Coronary artery (tissue), 2 donors: ENCODE measurements around the gene KCNK13.

ENCODE experiments used
- DNase-seq: peaks from one replicate; pipeline ENCODE4 v3.0.0-alpha.2; 2017; ENCODE audit warnings: low spot score
- H3K27ac ChIP-seq, 2 donors: fragments of 200-600 bp; sonication (generic); one replicate each; pipeline ENCODE4 v1.5.1; 2016 to 2019
- H3K4me3 ChIP-seq: fragments of 200-600 bp; sonication (generic); 2 replicates; pipeline ENCODE4 v1.5.1; 2016; ENCODE audit warnings: mild to moderate bottlenecking, moderate library complexity
- TF ChIP-seq, protein P1 (sequence below): fragments of 200-600 bp; sonication (generic); IDR thresholded peaks from one replicate; pipeline ENCODE4 v1.5.1; 2019; ENCODE audit warnings: antibody characterized with exemption

The KCNK13 gene

DNA sequence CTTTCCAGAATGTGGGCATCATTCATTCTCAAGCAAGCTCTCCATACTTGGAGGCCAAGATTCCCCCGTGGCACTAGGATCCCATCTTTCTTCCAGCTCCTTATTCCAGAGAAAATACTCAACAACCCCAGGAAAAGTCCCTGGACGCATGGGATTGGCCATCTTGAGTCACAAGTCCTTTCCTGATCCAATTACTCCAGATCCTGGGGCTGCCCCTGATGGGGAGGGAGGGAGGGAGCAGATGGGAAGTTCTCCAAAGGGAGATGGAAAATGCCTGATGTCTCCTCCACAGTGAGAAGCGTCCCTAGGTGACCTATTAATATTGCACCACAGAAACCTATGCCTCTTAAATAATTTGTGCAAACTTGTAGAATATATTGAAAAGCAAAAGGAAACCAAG is 12.4 kb upstream of the KCNK13 start:
- H3K27ac ChIP-seq, result no peak overlapping the region
- no peak for DNase-seq
- H3K4me3 ChIP-seq, result no peak overlapping the region
- TF ChIP-seq, protein P1, sequence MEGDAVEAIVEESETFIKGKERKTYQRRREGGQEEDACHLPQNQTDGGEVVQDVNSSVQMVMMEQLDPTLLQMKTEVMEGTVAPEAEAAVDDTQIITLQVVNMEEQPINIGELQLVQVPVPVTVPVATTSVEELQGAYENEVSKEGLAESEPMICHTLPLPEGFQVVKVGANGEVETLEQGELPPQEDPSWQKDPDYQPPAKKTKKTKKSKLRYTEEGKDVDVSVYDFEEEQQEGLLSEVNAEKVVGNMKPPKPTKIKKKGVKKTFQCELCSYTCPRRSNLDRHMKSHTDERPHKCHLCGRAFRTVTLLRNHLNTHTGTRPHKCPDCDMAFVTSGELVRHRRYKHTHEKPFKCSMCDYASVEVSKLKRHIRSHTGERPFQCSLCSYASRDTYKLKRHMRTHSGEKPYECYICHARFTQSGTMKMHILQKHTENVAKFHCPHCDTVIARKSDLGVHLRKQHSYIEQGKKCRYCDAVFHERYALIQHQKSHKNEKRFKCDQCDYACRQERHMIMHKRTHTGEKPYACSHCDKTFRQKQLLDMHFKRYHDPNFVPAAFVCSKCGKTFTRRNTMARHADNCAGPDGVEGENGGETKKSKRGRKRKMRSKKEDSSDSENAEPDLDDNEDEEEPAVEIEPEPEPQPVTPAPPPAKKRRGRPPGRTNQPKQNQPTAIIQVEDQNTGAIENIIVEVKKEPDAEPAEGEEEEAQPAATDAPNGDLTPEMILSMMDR, result no peak

DNA sequence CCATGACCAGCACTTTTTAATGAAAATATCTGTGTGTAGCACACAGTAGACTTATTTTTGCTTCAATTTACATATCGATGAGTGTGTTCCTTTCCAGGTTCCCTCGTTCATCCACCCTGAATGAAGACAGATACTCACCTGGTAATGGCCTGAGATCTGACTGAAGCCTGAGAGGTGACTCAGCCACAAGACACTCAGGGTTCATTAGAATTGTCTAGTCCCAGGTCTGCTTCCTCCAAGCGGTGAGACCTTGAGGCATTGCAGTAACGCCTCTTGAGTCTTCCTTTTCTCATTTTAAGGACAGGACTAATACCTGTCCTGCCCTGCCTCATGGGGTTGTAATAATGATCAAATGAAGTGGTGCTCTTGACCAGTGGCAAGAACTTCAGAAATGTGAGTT is 11.5 kb upstream of the KCNK13 start:
- H3K27ac ChIP-seq, result no peak overlapping the region
- TF ChIP-seq, protein P1, result no peak
- no peak overlapping the region for H3K4me3 ChIP-seq
- DNase-seq, result no peak

DNA sequence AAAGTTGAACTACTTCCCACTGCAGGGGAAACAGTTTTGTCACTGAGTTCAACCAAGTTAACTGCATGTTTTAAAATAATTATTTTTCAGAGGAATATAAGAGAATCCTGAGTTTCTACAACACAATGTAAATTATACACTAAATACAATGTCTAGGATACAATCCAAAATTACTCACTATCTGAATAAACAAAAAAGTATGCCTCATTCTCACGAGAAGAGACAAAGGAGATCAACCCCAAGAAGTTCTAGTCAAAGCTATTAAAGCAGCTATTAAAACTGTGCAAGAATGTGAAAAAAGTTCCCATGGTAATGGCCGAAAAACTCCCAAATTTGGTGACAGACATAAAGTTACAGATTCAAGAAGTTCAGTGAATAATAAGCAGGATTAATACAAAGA is 8.8 kb upstream of the KCNK13 start:
- H3K4me3 ChIP-seq, result no peak overlapping the region
- H3K27ac ChIP-seq, result no peak overlapping the region
- TF ChIP-seq, protein P1, result no peak
- DNase-seq, result no peak

DNA sequence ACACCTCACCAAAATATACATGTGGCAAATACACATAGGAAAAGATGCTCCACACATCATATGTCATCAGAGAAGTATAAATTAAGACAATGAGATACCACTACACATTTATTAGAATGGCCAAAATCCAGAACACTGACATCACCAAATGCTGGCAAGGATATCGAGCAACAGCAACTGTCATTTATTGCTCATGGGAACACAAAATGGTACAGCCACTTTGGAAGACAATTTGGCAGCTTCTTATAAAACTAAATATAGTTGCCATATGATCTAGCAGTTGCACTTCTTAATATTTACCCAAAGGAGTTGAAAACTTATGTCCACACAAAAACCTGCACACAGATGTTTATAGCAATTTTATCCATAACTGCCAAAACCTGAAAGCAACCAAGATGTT is 7.0 kb upstream of the KCNK13 start:
- Histone ChIP-seq H3K4me3 (no peak overlapping the region), H3K27ac (no peak overlapping the region)
- no peak for DNase-seq
- TF ChIP-seq, protein P1, result no peak

DNA sequence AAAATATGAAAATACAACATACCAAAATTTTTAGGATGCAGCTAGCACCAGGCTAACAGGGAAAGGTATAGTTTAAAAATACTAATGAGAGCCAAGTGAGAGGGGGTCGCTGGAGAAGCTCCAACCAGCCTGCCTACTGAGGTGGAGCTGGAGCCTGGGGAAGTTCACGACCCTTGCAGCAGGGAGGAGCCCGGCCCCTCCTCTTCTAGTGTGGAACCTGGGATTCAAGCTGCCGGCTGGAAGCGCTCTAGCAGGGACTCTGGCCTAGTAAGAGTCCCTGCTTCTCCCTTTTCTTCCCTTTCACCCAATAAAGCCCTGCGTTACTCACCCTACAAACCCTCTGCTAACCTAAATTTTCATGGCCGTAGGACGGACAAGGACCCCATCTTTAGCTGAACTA is 5.0 kb upstream of the KCNK13 start:
- H3K4me3 ChIP-seq, result no peak overlapping the region
- no peak for DNase-seq
- TF ChIP-seq, protein P1, result no peak
- no peak overlapping the region for H3K27ac ChIP-seq

DNA sequence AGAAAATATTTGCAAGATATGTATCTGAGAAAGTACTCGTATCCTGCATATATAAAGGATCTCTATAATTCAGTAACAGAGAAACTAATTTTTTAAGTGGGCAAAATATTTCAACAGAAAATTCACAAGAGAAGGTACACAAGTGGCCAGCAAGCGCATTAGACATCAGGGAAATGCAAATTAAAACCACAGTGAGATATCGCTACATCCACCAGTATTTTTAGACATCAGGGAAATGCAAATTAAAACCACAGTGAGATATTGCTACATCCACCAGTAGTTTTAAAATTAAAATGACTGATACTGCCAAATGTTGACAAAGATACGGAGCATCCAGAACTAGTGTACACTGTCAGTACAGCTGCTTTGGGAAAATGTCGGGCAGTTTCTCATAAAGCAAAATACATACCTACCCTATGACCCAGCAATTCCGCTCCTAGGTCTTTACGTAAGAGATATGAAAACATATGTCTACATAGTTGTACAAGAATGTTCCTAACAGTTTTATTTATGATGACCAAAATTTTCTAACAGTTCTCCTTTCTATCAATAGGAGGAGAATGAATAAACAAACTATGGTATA is 2.8 kb upstream of the KCNK13 start:
- no peak overlapping the region for H3K4me3 ChIP-seq
- H3K27ac ChIP-seq, result no peak overlapping the region
- DNase-seq, result no peak
- TF ChIP-seq, protein P1, result no peak

DNA sequence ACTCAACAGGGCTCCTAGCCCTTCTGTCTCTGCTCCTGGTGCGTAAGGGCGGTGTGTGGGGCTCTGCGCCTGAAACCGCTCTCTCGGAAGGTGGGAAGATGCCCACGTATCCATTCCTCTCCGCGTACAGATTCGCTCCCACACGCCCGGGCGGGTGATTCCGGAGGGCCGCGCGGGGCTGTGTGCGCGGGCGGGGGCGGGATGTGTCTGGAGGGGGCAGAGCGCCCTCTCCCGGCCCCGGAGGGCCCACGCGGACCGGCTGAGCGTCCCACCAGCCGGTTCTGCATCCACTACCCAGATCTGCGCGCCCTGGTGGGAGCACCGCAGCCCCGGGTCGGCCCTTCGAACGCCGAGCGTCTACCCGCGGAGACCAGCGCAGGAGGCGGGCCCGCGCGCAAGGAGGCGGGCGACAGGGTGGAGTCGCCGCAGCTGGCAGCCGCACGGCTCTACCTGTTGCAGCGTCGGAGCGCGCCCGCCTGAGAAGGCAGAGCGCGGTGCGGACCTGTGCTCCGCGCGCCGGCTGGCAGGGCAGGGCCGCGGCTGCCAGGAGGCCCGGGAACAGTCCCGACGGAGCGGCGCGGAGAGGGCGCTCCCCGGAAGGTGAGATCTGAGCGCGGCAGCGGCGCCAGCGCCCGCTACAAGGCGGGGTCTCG is 1.4 kb upstream of the KCNK13 start:
- no peak overlapping the region for H3K27ac ChIP-seq

More for the DNA sequence above, 1.4 kb upstream of the KCNK13 start:
- peak overlapping the region; percentile 72 for H3K4me3 ChIP-seq
- TF ChIP-seq, protein P1, result no peak
- DNase-seq, result no peak
